NCI-H748 treated with DMSO at 0.1 percent for 48 hours (cell line): ENCODE measurements around the gene HDAC3.

ENCODE experiments used
- DNase-seq: peaks from one replicate; lab custom pipeline; 2025; lab: John Stamatoyannopoulos, UW

HDAC3 gene

DNA sequence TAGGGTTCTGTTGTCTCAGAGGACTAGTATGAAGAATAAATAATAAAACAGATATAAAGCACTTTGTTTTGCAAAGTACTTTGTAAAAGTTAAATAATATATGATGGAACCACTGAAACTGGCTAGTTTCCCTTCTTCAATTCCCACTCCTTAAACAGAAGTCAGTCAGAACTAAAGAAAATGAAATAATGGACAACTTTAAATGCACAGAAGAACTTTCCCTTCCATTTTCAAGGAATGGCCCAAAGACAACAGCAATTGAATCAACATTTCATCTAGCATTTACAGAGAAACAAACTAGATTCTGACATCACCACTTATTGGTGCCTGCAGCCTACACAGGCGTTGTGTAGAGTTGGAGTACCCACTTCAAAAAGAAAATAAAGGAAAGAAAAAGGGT is 34.0 kb downstream of the HDAC3 start:
- DNase-seq: no peak

DNA sequence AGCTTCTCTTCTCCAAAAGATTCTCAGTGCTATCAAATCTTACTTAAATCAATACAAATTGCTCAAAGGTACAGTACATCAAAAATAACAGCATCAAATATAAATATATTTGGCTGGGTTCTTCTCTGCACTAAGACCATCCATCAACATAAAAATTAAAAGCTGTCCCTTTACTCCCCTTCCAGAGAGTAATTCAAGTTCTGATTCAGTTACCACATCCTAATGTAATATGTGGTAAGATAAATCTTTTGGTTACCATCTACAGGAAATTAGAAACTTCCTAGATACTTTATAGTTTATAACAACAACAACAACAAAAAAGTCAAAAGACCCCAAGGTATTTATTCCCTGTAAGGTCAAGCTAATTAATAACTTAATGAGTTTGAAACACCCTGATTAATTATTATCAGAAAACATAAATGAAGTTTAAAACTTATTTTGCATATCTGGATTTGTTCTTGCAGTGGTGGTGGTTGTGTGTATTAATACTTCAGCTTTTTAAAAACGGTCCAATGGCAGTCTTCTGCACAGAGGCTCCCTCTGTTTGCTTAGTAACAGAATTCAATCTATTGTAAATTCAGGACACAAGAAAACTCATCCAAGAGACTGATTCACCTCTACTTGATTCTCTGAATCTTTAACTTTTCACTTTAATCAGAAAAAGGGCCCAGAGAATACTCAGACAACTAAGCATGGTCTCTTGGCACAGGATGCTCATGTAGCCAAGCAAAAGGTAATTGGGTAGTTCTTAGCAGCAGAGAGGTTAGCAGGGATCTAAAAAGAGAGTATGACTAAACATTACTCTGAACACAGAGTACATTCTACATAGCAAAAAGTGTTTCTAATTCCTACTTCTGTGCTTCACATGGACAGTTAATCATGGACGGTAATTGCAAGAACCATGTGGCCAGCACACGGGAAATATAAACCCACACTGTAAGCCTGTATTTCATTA is 38.0 kb downstream of the HDAC3 start:
- no peak for DNase-seq

DNA sequence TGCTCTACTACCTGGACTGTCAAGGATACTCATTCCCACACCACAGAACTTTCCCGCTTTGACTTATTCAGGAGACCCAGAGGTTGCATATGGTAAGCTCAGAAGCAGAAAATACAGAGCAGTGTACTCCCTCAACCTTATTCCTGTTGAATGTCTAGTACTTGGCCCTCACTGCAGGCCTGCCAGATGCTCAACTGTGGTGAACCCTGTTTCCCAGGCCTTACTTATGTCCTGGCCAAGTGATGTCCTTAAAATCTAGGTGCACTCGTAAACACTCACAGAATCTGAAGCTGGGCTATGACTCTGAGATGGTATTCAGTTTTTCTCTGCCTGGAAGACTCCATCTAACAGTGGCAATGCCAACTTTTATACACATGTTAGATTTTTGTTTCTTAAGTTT is 38.8 kb downstream of the HDAC3 start:
- no peak for DNase-seq

DNA sequence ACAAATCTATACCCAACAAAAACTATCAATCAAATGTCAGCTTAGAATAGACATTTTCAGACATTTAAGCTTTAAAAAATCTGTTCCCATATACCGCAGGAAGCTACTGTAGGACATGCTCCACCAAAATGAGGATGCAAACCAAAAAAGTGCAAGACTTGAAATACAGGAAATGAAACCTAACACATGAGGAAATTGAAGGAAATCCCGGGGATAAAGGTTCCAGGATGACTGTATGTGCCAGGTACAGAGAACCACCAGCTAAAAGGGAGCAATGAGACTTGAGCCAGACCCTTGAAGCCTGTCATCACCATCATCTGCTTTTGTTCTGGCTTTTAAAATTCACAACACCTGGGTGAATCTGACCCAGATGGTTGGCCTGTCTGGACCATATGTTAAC is 39.3 kb downstream of the HDAC3 start:
- no peak for DNase-seq

DNA sequence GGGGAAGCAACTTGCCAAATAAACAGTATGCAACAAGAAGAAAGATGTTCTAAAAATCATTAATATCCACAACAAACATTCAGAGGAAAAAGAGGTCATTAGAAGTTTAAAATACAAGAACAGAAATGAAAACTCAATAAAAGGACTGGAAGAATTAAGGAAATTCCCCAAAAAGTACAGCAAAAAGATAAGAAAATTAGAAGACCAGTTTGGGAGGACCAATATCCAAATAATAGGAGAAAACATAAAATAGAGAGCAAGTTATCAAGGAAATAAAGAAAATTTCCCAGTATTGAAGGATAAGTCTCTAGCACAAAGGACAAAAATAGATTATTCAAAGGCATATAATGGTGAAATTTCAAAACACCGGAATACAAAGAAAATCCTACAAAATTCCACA is 39.8 kb downstream of the HDAC3 start:
- no peak for DNase-seq

DNA sequence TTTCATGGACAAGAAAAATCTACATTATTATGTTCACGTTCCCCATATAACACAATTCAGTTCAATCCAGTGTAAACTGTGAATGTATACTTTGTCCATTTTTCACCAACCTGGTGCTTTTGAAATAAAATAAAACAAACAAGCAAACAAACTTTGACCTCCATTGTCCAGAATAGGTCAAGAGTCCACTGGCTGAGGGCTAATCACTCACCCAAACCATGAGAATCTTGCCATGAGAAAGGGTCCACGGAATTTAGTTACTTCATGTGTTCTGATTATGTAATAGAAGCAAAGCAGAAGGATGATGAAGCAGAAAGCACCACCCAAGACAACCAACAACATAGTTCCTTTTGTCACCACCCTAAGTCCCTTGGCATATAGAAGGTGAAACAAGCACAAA is 46.5 kb downstream of the HDAC3 start:
- DNase-seq: no peak

DNA sequence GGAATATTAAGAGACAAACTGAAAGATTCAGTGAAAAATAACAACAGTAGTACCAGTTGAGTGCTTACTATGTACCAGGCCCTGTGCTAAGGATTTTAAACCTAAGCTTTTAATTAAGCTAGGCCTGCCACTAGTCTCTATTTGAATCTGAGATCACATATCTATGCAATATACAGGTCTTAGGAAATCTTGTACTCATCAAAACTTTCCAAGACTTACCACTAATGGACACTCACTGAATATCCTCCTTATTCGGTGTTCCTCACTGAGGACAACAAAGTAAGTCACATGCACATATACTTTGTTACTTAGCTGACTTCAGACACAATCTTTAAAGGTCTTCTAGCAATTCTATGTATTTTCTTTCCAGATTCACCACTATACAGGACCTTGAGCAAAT is 50.4 kb downstream of the HDAC3 start:
- DNase-seq: no peak

DNA sequence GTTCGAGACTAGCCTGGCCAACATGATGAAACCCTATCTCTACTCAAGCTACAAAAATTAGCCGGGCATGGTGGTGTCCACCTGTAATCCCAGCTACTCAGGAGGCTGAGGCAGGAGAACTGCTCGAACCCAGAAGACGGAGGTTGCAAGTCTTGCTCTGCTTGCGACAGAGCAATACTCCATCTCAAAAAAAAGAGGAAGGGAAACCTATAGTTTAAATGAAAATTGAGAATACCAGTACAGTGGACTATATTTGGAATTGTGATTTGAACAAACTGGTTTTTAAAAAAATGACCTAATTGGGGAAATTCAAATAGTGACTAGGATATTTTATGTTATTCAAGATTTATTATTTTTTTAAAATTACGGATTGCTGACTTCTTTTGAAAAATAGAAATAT is 51.1 kb downstream of the HDAC3 start:
- DNase-seq: no peak

DNA sequence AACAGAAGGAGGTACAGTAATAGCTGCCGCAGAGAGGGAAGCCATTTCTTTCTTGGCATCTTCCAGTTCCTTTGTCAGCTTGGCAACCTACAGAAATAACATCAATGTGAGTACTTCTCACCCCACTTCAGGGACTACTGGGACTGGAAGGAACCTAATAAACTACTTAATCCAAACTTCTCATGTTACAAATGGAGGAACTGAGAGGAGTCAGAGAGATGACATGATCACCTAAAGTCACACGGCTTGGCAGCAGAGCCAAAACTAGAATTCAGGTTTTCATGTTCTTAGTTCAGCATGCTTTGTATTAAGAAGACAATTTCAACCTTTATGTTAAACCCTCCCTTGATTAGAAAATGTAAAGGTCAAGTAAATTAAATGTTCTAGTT is 62.5 kb downstream of the HDAC3 start:
- no peak for DNase-seq

DNA sequence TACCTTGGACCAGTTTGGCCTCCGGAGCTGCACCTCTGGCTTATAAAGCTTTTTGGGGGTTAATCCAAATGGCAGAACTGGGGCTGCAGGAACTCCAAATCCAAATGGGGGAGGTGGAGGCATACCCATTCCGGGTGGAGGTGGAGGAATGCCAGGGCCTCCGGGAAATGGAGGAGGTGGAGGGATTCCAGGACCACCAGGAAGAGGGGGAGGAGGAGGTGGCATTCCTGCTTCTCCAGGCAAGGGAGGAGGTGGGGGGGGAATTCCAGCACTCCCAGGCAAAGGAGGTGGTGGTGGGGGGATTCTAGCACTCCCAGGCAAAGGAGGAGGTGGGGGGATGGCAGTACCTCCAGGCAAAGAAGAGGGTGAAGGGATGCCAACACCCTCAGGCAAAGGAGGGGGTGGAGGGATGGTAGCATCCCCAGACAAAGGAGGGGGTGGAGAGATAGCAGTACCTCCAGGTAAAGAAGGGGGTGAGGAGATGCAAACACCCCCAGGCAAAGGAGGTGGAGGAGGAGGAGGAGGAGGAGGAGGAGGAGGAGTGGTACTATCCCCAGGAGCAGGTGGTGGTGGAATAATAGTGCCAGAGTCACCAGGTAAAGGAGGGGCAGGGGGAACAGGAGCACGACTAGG is 63.0 kb downstream of the HDAC3 start:
- no peak for DNase-seq
